H7 (cell line): ENCODE data around the gene PLXND1. TPM values are rescaled to one million over a fixed set of nuclear protein-coding genes. Genes with fewer than 3 reads are reported as not detected.

Source experiments
- DNase-seq: peaks from one replicate; pipeline ENCODE4 v3.0.0; 2012
- H3K27me3 ChIP-seq: 2 replicates; pipeline ENCODE4 v1.6.0; 2011; ENCODE audit warnings: mild to moderate bottlenecking, low read length; ENCODE audit not compliant: control insufficient read depth, insufficient read depth
- H3K36me3 ChIP-seq: replicated peaks from 2 replicates; pipeline ENCODE4 v1.5.1; 2011; ENCODE audit warnings: low read length; ENCODE audit not compliant: control insufficient read depth, insufficient read depth
- H3K4me3 ChIP-seq: 2 replicates; pipeline ENCODE4 v1.5.1; 2011; ENCODE audit warnings: low read depth, mild to moderate bottlenecking, control low read depth, low read length, moderate library complexity; ENCODE audit not compliant: insufficient read depth
- total RNA-seq: library from RNA; depleted of rRNA; stranded (reverse); fragments of >200 nt; shearing (Covaris generic); gene quantifications from 2 replicates; pipeline ENCODE4 v1.2.3, GENCODE V29; 2014

The PLXND1 gene
- total RNA-seq, 1 experiment from 2014 or later, result 59.0 TPM

- H3K36me3 ChIP-seq, result no peaks in the 10 kb centered on the region; the same call in 1 of the 2 replicates
- H3K27me3 ChIP-seq, result no peaks in the 10 kb centered on the region
- no peak overlapping the region for H3K4me3 ChIP-seq
- no peak for DNase-seq
These were observed 41.4 kb downstream of the PLXND1 start for GRCh38 chr3:129564981-129565644.

- no peak overlapping the region for H3K4me3 ChIP-seq
- DNase-seq, result no peak
- H3K27me3 ChIP-seq, result no peaks in the 10 kb centered on the region
- no peaks in the 10 kb centered on the region; the same call in none of the 2 replicates for H3K36me3 ChIP-seq
These were observed 42.5 kb downstream of the PLXND1 start for GRCh38 chr3:129563850-129564535.

- no peak overlapping the region for H3K4me3 ChIP-seq
- no peak for DNase-seq
These were observed 43.1 kb downstream of the PLXND1 start for GRCh38 chr3:129563332-129563731.

DNA sequence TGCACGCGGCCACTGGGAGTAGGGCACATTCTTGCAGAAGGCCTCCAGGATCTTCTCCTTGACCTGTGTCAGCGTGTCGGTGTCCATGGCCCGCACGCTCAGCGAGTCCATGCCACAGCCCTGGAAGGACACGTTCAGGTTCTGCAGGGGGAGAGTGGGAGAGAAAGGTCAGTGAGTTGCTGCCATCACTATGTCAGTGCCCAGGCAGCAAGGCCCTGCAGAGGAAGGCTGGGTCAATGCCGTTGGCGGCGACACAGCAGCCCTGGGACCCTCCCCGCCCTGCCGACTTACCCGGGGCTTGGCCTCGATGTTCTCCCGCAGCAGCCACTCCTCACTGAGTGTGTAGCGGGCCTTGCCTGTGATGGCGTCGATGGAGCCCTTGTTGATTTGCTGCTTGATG, 43.7 kb downstream of the PLXND1 start:
- no peak for DNase-seq
- Histone ChIP-seq H3K27me3 (no peaks in the 10 kb centered on the region), H3K4me3 (no peak overlapping the region), H3K36me3 (peaks cover 5% of the 10 kb centered on the region)

More at GRCh38 chr3:129563332-129563731, 43.1 kb downstream of the PLXND1 start:
- Histone ChIP-seq H3K27me3 (no peaks in the 10 kb centered on the region), H3K36me3 (peaks cover 2% of the 10 kb centered on the region)

DNA sequence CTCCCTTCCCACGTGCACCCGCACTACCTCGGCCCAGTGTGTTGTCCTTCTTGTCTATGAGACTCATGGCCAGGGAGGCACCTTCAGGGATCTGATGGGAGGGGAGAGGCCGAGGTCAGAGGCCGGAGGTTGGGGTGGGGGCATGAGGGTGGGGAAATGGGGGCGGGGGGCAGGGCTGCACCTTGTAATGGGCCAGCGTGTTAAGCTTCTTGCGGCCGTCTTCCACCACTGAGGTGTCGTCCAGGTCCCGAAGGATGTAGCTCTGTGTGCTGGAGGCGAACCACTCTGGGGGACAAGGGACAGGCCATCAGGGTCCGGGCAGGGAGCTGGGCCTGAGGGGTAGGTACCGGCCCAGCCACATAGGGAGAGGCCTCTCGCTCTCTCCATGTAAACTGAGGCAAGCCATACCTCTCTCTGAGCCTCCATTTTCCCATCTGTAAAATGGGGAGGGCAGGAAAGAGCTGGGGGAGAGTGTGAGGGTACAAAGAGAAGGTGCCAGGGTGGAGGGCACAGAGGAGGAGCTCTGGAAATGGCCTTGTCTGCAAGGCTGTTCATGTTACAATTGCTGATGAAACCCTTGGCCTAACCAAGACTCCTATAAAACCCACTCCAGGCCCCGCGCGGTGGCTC, 44.7 kb downstream of the PLXND1 start:
- no peak for DNase-seq
- Histone ChIP-seq H3K36me3 (peaks cover 5% of the 10 kb centered on the region), H3K4me3 (no peak overlapping the region), H3K27me3 (no peaks in the 10 kb centered on the region)

GRCh38 chr3:129560911-129561594, 45.4 kb downstream of the PLXND1 start:
- no peaks in the 10 kb centered on the region for H3K27me3 ChIP-seq
- H3K4me3 ChIP-seq, result no peak overlapping the region
- peaks cover 5% of the 10 kb centered on the region for H3K36me3 ChIP-seq
- DNase-seq, result no peak

GRCh38 chr3:129560269-129560787, 46.1 kb downstream of the PLXND1 start:
- Histone ChIP-seq H3K4me3 (no peak overlapping the region), H3K27me3 (no peaks in the 10 kb centered on the region), H3K36me3 (peaks cover 5% of the 10 kb centered on the region)
- DNase-seq, result no peak

DNA sequence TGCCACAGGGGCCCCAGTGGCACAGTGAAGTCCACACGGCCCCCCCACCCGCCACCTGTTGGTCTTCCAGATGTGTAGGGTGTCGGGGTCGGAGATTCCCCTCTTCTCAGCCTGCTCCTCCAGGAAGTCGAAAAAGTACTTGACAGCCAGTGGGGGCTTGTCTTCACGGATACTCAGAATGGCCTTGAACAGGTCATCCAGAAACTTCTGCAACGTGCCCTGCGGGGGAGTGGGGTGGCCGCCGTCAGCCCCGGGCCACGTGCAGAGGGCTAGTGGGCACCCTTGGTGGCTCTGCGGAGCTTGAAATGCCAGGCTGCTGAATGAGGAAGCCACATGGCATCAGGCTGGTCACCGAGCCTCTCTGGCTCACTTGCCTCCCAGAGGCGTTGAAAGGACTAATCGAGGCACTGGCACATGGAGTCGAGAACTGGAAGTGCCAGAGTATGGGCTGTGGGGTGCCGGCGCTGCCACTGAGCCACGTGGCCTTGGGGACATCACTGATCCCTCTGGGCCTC, 46.9 kb downstream of the PLXND1 start:
- Histone ChIP-seq H3K36me3 (peaks cover 5% of the 10 kb centered on the region), H3K4me3 (no peak overlapping the region), H3K27me3 (no peaks in the 10 kb centered on the region)
- no peak for DNase-seq

- Histone ChIP-seq H3K36me3 (peaks cover 5% of the 10 kb centered on the region), H3K4me3 (no peak overlapping the region), H3K27me3 (no peaks in the 10 kb centered on the region)
- DNase-seq, result no peak
These were observed 47.5 kb downstream of the PLXND1 start for GRCh38 chr3:129558772-129559564.

DNA sequence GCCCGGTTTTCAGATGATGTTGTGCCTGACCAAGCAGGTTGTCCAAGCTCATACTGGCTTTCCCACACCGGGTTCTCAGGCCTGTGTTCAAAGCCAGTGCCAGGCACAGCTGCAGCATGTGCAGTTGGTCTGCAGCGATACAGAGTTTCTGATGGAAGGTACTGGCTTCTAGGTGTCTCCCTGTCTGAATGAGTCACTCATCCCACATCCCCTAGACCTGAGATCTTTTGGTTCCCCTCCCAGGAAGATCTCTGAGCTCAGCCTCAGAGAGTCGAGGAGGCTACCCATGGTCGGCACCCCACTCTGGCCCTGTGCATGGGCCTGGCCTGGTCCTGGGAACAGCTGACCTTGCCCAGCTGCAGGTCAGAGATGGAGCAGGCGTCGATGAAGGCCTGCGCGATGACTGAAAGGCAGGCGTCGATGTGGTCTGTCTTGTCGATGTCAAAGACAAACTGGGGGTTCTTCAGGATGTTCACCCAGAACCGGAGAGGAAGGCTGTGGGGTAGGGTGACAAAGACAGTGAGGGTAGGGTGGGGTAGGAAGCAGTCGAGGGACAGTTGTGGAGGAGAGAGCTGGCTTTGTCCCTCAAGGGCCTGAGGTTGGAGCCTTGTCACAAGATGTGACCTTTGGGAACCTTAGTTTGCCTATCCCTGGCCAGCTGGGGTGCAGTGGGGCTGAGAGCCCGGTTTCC, 48.2 kb downstream of the PLXND1 start:
- Histone ChIP-seq H3K36me3 (peaks cover 5% of the 10 kb centered on the region), H3K4me3 (no peak overlapping the region), H3K27me3 (no peaks in the 10 kb centered on the region)
- DNase-seq, result no peak

DNA sequence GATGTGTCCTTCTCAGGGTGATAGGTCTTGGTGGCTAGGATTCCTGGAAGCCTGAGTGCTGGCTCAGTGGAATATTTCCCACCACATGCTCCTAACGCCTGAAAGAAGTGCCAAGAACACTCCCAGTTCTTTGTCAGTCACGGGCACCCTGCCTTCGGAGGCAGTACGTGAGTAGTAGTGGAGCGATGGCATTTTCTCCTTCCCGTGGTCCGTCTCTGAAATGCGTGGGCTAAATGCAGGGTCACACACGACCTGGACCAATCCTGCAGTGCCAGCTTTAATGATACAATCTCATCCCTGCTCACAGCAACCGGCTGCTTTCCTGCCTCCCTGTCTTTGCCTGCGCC, 49.0 kb downstream of the PLXND1 start:
- Histone ChIP-seq H3K27me3 (no peaks in the 10 kb centered on the region), H3K36me3 (peaks cover 5% of the 10 kb centered on the region), H3K4me3 (no peak overlapping the region)
- no peak for DNase-seq

DNA sequence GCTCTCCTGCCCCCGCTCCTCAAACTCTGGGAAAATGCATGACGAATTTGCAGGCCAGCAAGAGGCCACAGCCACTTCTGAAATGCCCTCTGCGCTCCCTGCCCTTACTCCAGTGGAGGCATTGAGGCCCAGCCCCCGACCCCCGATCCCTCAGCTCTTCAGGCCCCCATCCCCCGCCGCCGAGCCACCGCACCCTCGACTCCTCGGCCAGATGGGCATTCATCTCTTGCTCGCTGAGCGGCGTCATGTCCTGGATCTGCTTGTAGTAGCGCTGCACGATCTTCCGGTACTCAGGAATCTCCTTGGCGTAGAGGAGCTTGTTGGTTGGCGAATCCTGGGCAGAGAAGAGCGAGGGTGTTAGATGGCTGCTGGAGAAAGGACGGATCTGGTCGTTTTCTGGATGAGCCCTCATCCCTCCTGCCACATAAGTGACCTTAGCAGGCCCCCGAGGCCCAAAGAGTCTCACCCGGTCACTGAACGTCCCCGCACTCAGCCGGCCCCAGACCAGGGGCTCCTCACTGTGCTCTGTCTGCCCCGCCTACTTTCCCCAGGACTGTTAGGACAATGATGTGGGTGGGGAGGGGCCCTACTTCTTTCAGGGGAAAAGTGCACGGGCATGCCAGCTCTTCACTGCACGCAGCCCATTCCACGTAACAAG, 49.5 kb downstream of the PLXND1 start:
- no peak overlapping the region for H3K4me3 ChIP-seq
- DNase-seq, result no peak
- H3K27me3 ChIP-seq, result no peaks in the 10 kb centered on the region
- peaks cover 5% of the 10 kb centered on the region for H3K36me3 ChIP-seq

DNA sequence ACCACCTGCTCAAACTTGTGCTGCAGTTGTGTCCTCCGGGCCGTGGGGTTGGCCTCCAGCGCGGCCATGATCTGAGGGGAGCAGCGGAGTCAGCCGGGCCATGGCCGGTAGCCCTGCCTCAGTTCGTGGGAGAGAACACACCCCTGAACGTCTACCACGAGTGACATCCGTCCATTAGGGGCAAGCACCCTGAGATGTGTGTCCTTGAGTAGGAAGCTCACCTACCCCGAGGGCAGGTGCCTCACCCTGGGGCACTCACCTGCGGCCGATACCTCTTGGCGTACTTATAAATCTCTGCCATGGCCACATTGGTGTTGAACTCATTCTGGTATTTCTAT, 50.1 kb downstream of the PLXND1 start:
- peaks cover 5% of the 10 kb centered on the region for H3K36me3 ChIP-seq
- no peak overlapping the region for H3K4me3 ChIP-seq
- no peaks in the 10 kb centered on the region for H3K27me3 ChIP-seq
- no peak for DNase-seq
